GM12872 (cell line): Measurements from ENCODE around the gene EPB41L4B.

ENCODE experiments used
- TF ChIP-seq, protein P1 (sequence below): IDR thresholded peaks from 3 replicates; pipeline ENCODE4 v1.5.1; 2011; ENCODE audit warnings: low read depth, mild to moderate bottlenecking, low read length, moderate library complexity; ENCODE audit not compliant: insufficient read depth

Gene EPB41L4B

DNA sequence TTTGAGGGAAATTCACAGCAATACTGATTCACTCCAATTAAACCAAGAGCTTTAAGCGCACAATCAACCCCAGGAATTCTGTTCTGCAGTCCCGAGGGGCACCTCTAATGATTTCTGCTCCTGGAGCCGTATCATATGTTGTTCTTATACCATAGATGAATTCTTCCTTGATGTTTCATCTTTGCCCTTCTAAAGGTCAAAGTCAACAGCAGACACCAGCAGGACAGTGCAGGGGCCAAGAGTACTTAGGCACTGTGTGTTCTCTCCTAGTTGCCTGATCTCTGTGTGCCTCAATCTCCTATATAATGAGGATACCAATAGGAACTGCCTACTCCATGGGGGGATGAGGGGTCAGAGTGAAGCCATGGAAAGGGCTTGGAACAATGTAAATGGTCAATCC lies 16.5 kb downstream of the EPB41L4B start:
- TF ChIP-seq, protein P1, sequence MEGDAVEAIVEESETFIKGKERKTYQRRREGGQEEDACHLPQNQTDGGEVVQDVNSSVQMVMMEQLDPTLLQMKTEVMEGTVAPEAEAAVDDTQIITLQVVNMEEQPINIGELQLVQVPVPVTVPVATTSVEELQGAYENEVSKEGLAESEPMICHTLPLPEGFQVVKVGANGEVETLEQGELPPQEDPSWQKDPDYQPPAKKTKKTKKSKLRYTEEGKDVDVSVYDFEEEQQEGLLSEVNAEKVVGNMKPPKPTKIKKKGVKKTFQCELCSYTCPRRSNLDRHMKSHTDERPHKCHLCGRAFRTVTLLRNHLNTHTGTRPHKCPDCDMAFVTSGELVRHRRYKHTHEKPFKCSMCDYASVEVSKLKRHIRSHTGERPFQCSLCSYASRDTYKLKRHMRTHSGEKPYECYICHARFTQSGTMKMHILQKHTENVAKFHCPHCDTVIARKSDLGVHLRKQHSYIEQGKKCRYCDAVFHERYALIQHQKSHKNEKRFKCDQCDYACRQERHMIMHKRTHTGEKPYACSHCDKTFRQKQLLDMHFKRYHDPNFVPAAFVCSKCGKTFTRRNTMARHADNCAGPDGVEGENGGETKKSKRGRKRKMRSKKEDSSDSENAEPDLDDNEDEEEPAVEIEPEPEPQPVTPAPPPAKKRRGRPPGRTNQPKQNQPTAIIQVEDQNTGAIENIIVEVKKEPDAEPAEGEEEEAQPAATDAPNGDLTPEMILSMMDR: no peak

DNA sequence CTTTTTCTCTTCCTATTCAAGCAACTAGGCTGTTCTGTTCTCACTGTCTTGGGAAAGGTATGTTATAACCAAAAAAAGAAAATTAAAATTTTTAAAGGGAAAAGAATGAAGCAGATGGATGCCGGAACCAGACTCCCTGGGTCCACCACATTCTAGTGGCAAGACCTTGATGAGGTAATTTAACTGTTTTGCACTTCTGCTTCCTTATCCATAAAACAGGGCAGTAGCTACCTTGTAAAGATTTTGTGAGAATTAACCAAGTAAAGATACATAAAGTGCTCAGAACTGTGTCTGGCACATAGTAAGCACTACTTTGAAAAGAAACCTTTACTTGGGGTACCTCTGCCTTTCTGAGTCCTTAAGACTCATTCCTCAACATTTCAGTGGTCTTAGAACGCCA lies 17.0 kb downstream of the EPB41L4B start:
- TF ChIP-seq, protein P1: no peak

DNA sequence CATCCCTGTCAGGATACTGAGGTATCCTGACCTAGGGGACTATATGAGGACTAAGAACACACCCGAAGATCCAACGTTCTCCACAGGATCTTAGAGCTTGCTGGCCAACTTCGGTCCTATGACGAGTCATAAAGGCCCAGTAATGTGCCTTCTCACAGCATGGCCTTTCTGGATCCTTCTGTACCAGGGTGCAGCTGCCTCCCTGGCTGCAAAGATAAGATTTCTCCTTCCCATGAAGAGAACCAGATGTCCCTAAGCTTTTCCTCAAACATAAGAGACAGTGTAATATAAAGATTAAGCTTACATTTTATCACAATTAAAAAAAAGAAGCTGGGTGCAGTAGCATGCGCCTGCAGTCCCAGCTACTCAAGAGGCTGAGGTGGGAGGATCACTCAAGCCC lies 18.3 kb downstream of the EPB41L4B start:
- TF ChIP-seq, protein P1: no peak

DNA sequence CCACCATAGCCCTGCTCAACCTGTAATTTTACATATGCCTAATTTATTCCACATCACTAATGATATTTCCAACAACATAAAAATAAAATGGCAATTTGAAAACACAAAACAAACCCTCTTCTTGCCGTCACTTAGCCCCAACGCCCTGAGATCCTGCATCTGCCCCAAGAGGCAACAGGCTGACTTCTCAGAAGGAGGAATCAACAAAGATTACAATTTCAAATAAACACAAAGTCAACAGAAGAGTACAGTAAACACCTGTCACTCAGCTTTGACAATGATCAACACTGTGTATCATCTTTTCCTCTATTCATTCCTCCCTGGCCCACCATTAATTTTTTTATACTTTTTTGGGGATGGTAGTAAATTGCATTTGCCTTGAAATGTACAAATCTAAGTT lies 19.8 kb downstream of the EPB41L4B start:
- TF ChIP-seq, protein P1: no peak

DNA sequence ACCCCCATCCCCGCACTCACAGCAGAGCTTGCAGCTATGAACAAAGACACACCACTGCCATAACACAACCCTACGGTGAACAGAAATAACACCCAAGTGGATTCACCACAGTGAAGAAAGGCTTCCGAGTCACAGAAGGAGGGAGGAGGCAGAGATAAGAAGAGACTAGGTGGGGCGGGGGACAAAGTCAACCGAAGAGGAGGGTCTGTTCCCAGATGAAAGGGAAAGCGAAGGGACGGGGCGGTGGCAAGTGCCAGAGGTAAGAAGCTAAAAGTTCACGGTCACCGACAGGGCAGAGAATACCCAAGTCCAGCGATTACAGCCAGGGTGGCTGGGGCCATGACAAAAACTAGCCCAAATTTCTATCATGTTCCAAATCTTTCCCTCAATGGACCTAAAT lies 21.0 kb downstream of the EPB41L4B start:
- TF ChIP-seq, protein P1: no peak

DNA sequence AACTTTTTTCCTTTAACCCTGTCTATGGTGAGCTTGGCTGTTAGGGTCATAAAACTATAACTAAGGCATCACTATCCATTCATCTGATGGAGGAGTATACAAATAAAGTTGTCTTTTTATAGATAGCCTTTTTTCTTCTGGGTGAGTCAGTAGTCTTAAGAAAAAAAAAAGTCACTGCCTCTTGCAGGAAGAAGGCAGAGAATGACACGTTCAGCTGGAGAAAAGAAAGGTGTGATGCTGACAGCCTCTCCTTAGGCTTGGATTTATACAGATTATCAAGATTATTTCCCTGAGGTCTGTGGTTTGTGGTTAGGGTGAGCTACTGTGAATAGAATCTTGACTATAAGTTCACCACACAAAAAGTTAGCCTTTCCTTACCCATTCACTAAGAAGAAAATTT lies 23.0 kb downstream of the EPB41L4B start:
- TF ChIP-seq, protein P1: no peak

DNA sequence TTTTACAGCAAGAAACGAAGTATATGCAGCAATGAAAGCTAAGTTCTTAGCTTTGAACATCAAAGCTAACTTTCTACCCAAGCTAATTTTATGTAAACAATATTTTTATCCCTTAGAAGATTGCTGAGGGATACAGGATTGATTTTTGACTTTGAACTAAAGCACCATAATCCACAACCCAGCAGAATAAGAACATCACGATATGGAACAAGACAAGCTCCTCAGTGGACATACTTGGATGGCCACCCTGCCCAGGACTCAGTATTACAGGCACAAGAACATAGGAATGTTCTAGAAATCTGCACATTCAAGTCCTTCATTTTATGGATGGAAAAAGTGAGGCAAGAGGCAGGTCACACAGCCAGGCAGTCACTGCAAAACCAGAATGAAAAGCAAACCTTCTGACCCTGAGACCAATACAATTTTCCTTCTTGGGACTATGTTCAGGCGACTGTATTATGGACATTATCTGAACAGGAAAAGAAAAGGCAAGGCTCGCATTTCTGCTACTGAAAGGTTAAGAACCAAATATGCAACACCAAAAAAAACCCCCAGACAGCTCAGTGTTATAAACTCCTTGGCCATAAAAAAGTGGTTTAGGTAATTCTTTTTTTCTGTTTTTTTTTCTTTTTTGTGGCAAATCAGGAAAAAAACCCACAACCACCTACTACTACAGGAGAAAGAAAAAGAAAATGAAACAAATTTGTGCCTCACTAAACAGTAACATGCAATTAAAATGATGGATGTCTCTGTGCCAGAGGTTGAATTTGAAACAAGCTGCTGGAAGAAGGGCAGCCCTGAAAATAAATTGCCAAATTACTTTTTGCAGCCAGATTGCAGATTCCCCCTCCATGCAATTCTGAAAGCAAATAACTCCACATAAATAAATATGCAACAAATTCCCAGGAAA lies 25.4 kb downstream of the EPB41L4B start:
- TF ChIP-seq, protein P1: no peak
